ENCODE results near the gene CIB2.

DNA sequence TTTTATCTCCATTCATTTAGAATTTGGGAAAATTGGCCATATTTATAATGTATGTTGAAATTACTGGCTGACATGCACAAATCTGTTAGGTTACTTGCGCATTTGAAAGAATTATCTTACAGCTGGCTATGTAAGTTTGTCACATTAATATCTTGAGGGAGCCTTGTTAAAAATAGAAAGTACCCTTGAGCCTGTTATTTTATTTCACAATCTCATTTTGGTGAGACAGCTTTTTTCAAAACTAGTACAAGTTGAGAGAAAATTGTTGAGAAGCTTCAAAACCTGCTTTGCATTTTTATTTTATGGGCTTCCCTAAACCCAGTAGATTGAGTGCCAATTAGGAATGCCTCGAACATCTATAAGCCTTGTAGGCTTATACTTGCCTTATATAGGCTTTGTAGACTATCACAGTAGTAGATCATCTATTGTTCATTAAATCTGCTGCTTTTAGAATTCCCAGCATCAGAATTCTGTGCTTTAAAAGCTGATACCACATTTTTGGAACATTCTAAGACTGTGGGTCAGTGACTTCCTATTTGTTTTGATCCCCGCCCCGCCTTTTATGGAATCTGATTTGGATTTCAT lies 24.2 kb upstream of the CIB2 start:
- TF ChIP-seq, protein P1, sequence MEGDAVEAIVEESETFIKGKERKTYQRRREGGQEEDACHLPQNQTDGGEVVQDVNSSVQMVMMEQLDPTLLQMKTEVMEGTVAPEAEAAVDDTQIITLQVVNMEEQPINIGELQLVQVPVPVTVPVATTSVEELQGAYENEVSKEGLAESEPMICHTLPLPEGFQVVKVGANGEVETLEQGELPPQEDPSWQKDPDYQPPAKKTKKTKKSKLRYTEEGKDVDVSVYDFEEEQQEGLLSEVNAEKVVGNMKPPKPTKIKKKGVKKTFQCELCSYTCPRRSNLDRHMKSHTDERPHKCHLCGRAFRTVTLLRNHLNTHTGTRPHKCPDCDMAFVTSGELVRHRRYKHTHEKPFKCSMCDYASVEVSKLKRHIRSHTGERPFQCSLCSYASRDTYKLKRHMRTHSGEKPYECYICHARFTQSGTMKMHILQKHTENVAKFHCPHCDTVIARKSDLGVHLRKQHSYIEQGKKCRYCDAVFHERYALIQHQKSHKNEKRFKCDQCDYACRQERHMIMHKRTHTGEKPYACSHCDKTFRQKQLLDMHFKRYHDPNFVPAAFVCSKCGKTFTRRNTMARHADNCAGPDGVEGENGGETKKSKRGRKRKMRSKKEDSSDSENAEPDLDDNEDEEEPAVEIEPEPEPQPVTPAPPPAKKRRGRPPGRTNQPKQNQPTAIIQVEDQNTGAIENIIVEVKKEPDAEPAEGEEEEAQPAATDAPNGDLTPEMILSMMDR (IDR thresholded peaks at IDR 0.05): no peak
- no peak for TF ChIP-seq POLR2A (IDR thresholded peaks at IDR 0.05)
